OCI-LY7 (cell line): ENCODE data around the gene RRAGC. TPM values are rescaled to one million over a fixed set of nuclear protein-coding genes. Genes with fewer than 3 reads are reported as not detected.

Experiments used
- BruUV-seq: library from RNA; stranded (reverse); fragments of 400-500 nt; replicated peaks from 2 replicates; lab custom pipeline; 2021; lab: Mats Ljungman, UMichigan
- CTCF ChIA-PET: fragments of 300-600 bp; sonication (Branson Sonifier 250); formaldehyde crosslinking; loops from one replicate; lab custom pipeline; 2022; ENCODE audit warnings: antibody characterized with exemption; ENCODE audit not compliant: unreplicated experiment; lab: Charles Lee
- POLR2A ChIA-PET: fragments of 300-600 bp; sonication (Branson Sonifier 250); formaldehyde crosslinking; loops from one replicate; lab custom pipeline; 2022; ENCODE audit warnings: antibody characterized with exemption; lab: Charles Lee
- DNase-seq: peaks from one replicate; pipeline ENCODE4 v3.0.0-alpha.2; 2015; ENCODE audit warnings: low spot score
- H2AFZ ChIP-seq: fragments of 200-600 bp; sonication (generic), shearing (Covaris generic); 2 replicates; pipeline ENCODE4 v1.6.1; 2014; ENCODE audit warnings: mild to moderate bottlenecking, antibody characterized with exemption, low read length, moderate library complexity
- H3K27ac ChIP-seq: fragments of 200-600 bp; sonication (generic); 2 replicates; pipeline ENCODE4 v1.5.1; 2014; ENCODE audit warnings: mixed run types, low read depth, mild to moderate bottlenecking, moderate library complexity, low read length, inconsistent platforms; ENCODE audit not compliant: poor library complexity, severe bottlenecking
- H3K36me3 ChIP-seq: fragments of 200-600 bp; sonication (generic); 2 replicates; pipeline ENCODE4 v1.6.1; 2014; ENCODE audit warnings: mild to moderate bottlenecking, antibody characterized with exemption, low read length, moderate library complexity, mixed read lengths; ENCODE audit not compliant: insufficient read depth
- H3K4me1 ChIP-seq: fragments of 200-600 bp; sonication (generic); 2 replicates; pipeline ENCODE4 v1.5.1; 2014; ENCODE audit warnings: mild to moderate bottlenecking, low read length; ENCODE audit not compliant: insufficient read depth, poor library complexity, severe bottlenecking
- H3K4me2 ChIP-seq: fragments of 200-600 bp; sonication (generic); 2 replicates; pipeline ENCODE4 v1.6.1; 2014; ENCODE audit warnings: mild to moderate bottlenecking, low read length
- H3K4me3 ChIP-seq: fragments of 200-600 bp; sonication (generic); 2 replicates; pipeline ENCODE4 v1.5.1; 2014; ENCODE audit warnings: mild to moderate bottlenecking, low read depth, low read length; ENCODE audit not compliant: poor library complexity, severe bottlenecking
- H3K79me2 ChIP-seq: fragments of 200-600 bp; sonication (generic); 2 replicates; pipeline ENCODE4 v1.6.1; 2016; ENCODE audit warnings: low read depth, mild to moderate bottlenecking, low read length, moderate library complexity, mixed read lengths; ENCODE audit not compliant: insufficient read depth
- H3K9me2 ChIP-seq: fragments of 200-600 bp; sonication (generic); 2 replicates; pipeline ENCODE4 v1.6.1; 2016; ENCODE audit warnings: mild to moderate bottlenecking, low read length, mixed read lengths; ENCODE audit not compliant: insufficient read depth
- H3K9me3 ChIP-seq: fragments of 200-600 bp; sonication (generic); 2 replicates; pipeline ENCODE4 v1.6.1; 2014; ENCODE audit warnings: mild to moderate bottlenecking, mixed run types, low read length, mixed read lengths
- H4K20me1 ChIP-seq: fragments of 200-600 bp; sonication (generic); 2 replicates; pipeline ENCODE4 v1.6.1; 2014; ENCODE audit warnings: mild to moderate bottlenecking, antibody characterized with exemption, low read length, moderate library complexity, mixed read lengths; ENCODE audit not compliant: insufficient read depth
- EZH2phosphoT487 ChIP-seq: fragments of 200-600 bp; sonication (generic); IDR thresholded peaks from 2 replicates; pipeline ENCODE4 v1.6.1; 2018; ENCODE audit warnings: low read depth, borderline replicate concordance, mild to moderate bottlenecking, mixed run types, antibody characterized with exemption, low read length, moderate library complexity, mixed read lengths
- intact Hi-C: fragments of 100-400 bp; cut with micrococcal nuclease; formaldehyde crosslinking; loops from one replicate; pipeline ENCODE4 v1.10.0; 2022; ENCODE audit not compliant: unreplicated experiment
- total RNA-seq, 2 experiments: library from RNA; depleted of rRNA in 1 of 2; stranded (reverse); fragments of >200 nt in 1 of 2; shearing (Covaris generic) in 1 of 2; gene quantifications; 2 replicates each; pipeline ENCODE4 v1.2.3, GENCODE V29; 2014 to 2022
- TF ChIP-seq, protein P1 (sequence below): fragments of 200-600 bp; sonication (generic); conservative IDR thresholded peaks from 2 replicates; pipeline ENCODE4 v1.5.1; 2014; ENCODE audit warnings: mild to moderate bottlenecking, antibody characterized with exemption, low read length, moderate library complexity, mixed read lengths

The RRAGC gene
- total RNA-seq, 2 experiments from 2014 or later: 4.8 to 19.6 TPM

DNA sequence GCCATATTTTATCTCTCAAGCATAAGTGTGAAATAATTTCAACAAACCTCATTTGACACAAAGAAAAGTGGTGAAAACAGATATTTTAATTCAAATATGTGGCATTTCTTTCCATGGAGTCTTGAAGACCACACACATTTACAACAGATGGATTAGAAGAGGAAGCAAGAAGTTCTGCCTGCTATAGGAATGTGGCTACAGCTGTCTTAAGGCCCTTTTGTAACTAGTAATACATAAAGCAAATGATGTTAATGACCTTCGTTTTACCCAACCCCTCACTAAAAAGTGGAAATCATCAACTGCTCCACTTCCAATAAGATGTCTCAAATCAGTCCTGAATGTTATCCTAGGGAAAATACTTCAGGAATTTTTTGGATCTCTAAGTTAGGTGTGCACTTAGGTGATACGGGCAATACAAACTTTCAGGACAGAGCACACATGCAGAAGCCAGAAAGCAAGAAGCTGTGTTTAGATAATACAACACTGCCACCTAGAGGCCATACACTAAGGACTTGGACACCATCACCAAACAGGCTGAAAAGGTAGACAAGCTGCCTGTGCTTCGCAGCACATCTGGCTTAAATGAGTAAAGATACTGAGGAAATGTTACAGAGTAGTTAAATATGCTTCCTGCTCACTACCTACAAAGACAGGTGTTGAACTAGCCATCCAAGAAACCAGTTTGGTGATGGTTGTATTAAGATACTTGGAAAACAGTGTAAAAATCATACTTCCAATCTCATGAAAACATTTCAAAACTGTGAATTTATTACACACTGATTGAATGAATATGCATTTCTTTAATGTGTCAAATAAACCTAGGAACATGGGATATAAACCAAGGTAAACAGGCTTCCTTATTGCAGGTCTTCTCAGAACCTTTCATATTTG lies 24.4 kb downstream of the RRAGC start:
- H3K27ac ChIP-seq: no peak overlapping the region
- H2AFZ ChIP-seq: no peak overlapping the region
- intact Hi-C loops: loop anchor here (5.0 to 10.0 kb wide), 2 partner anchors 228 to 800 kb away; no protein-coding TSS in a partner anchor
- peaks cover 19% of the 10 kb centered on the region for H3K36me3 ChIP-seq
- no peaks in the 10 kb centered on the region for H3K9me2 ChIP-seq
- H4K20me1 ChIP-seq: no peaks in the 10 kb centered on the region
- H3K4me3 ChIP-seq: no peak overlapping the region
- H3K4me1 ChIP-seq: no peaks in the 10 kb centered on the region
- H3K79me2 ChIP-seq: no peaks in the 10 kb centered on the region
- no peak overlapping the region for H3K4me2 ChIP-seq
- ChIA-PET CTCF (no interaction called here), POLR2A (no interaction called here)
- no peak for TF ChIP-seq EZH2phosphoT487
- TF ChIP-seq, protein P1, sequence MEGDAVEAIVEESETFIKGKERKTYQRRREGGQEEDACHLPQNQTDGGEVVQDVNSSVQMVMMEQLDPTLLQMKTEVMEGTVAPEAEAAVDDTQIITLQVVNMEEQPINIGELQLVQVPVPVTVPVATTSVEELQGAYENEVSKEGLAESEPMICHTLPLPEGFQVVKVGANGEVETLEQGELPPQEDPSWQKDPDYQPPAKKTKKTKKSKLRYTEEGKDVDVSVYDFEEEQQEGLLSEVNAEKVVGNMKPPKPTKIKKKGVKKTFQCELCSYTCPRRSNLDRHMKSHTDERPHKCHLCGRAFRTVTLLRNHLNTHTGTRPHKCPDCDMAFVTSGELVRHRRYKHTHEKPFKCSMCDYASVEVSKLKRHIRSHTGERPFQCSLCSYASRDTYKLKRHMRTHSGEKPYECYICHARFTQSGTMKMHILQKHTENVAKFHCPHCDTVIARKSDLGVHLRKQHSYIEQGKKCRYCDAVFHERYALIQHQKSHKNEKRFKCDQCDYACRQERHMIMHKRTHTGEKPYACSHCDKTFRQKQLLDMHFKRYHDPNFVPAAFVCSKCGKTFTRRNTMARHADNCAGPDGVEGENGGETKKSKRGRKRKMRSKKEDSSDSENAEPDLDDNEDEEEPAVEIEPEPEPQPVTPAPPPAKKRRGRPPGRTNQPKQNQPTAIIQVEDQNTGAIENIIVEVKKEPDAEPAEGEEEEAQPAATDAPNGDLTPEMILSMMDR: peak; percentile 91
- no peaks in the 10 kb centered on the region for H3K9me3 ChIP-seq
- no TSS peak for BruUV-seq
- DNase-seq: peak; percentile 87

DNA sequence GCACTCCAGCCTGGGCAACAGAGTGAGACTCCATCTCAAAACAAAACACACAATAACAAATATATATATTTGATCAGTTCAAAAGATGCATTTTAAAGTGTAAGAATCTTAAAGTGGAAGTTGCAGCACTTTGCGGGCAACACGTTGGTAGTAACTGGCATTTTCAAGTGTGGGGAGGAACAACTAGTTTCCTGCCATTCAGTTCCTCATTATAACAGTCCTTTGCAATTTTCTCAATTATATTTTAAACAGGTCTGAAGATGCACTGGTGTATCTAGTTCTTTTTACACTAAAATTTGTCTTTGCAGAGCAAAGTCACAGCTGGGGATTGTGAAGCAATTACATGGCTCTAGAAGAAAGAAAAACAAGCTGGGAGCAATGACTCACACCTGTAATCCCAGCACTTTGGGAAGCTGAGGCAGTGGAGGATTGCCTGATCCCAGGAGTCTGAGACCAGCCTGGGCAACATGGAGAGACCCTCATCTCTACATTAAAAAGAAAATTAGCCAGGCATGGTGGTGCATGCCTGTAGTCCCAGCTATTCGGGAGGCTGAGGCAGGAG lies 25.3 kb downstream of the RRAGC start:
- Histone ChIP-seq H3K4me3 (no peak overlapping the region), H3K27ac (no peak overlapping the region), H3K4me1 (no peaks in the 10 kb centered on the region), H3K79me2 (no peaks in the 10 kb centered on the region), H3K9me2 (no peaks in the 10 kb centered on the region), H4K20me1 (no peaks in the 10 kb centered on the region), H3K36me3 (peaks cover 12% of the 10 kb centered on the region), H3K4me2 (no peak overlapping the region), H2AFZ (no peak overlapping the region), H3K9me3 (no peaks in the 10 kb centered on the region)
- ChIA-PET POLR2A (no interaction called here), CTCF (no interaction called here)
- intact Hi-C loops: loop anchor here (10.0 kb wide), 1 partner anchor 800 kb away; no protein-coding TSS in a partner anchor
- no TSS peak for BruUV-seq
- DNase-seq: no peak
- TF ChIP-seq, protein P1: no peak
- TF ChIP-seq EZH2phosphoT487: no peak
